Measurements from ENCODE around the gene KRTAP10-4. TPM values are rescaled to one million over a fixed set of nuclear protein-coding genes. Genes with fewer than 3 reads are reported as not detected.
A peak's percentile ranks its signal among the peaks of the same experiment; 100 is the strongest.
"Not testable (repeated sequence)": the region's sequence is repeated elsewhere in the genome, so short reads cannot be mapped to it uniquely, and the experiment has no call there.

Gene KRTAP10-4
- total RNA-seq, 2 experiments from 2014 or later, result not detected

DNA sequence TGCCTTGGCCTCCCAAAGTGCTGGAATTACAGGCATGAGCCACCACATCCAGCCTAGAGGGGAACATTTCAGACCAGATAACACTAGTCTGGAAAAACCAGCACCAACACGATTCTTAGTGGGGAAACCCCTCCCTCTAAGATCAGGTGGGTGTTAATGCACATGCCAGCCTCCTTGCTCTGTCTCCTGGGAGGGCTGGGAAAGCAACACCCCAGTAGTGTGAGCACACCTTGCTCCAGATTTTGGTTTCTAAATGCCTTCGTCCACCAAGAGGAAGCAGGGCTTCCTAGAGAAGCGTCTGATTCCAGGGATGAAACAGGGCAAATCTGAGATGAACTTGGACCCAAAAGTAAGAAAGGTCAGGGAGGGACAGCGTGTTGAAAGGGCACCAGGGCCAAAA is 2.2 kb upstream of the KRTAP10-4 start:
- no peak for DNase-seq
- Mint-ChIP-seq H3K9me3 (peaks cover 8% of the 10 kb centered on the region), H3K4me1 (no peaks in the 10 kb centered on the region), H3K27me3 (peaks cover 4% of the 10 kb centered on the region), H3K36me3 (ENCODE audit: low read depth) (no peaks in the 10 kb centered on the region), H3K4me3 (no peak overlapping the region), H3K27ac (no peak overlapping the region)
- POLR2A ChIA-PET, result no interaction called here
- CTCF ChIA-PET, result no interaction called here

GRCh38 chr21:44571844-44572782 is 1.4 kb upstream of the KRTAP10-4 start:
- POLR2A ChIA-PET, result no interaction called here
- Mint-ChIP-seq H3K4me3 (no peak overlapping the region), H3K9me3 (peaks cover 12% of the 10 kb centered on the region), H3K27me3 (peaks cover 4% of the 10 kb centered on the region), H3K4me1 (no peaks in the 10 kb centered on the region), H3K27ac (no peak overlapping the region), H3K36me3 (ENCODE audit: low read depth) (no peaks in the 10 kb centered on the region)
- CTCF ChIA-PET, result interaction anchor here (1.5 kb wide), 1 partner anchor 95 kb away, joined by 4 read pairs; the partner anchor contains the start of gene KRTAP12-2
- DNase-seq, result no peak

DNA sequence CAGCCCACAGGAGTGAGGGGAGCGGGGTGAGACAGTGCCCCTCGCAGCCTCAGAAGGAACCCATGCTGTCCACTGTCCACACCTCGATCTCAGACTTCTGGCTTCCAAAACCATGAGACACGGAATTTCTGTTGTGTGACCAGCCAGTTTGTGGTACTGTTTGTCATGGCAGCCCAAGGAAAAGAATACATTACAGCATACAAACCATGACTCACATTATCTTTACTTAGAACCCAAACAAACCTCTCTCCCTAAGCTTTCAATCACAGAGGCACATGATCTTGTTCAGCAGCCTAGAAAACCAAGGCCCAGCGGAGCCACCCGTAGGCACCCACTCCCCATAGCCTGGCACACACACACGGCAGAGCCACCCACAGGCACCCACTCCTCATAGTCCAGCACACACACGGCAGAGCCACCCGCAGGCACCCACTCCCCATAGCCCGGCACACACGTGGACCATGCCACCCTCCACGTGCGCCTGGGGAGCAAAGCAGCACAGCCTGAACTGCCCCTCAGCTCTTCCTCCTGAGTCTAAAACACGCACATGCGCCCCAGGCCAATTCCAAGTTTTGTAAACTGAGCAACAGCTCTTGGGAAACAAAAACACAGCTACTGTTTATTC is 458 bp upstream of the KRTAP10-4 start:
- Mint-ChIP-seq H3K4me1 (no peaks in the 10 kb centered on the region), H3K9me3 (peaks cover 20% of the 10 kb centered on the region), H3K4me3 (no peak overlapping the region), H3K36me3 (ENCODE audit: low read depth) (peaks cover 2% of the 10 kb centered on the region), H3K27ac (peak overlapping the region; percentile 62), H3K27me3 (peaks cover 4% of the 10 kb centered on the region)
- ChIA-PET CTCF (interaction anchor here (1.5 kb wide), 1 partner anchor 94 kb away, joined by 4 read pairs; the partner anchor contains the start of gene KRTAP12-2), POLR2A (no interaction called here)
- DNase-seq, result no peak

- Mint-ChIP-seq H3K4me1 (no peaks in the 10 kb centered on the region), H3K27ac (no peak overlapping the region), H3K9me3 (peaks cover 24% of the 10 kb centered on the region), H3K4me3 (no peak overlapping the region), H3K36me3 (ENCODE audit: low read depth) (peaks cover 2% of the 10 kb centered on the region), H3K27me3 (peaks cover 2% of the 10 kb centered on the region)
- CTCF ChIA-PET, result interaction anchor here (1.2 to 1.3 kb wide), 2 partner anchors 21 to 38 kb away, joined by 3 to 4 read pairs; no protein-coding TSS in a partner anchor
- no peak for DNase-seq
- POLR2A ChIA-PET, result no interaction called here
Measured at GRCh38 chr21:44574457-44575306, 1.2 kb downstream of the KRTAP10-4 start.

- CTCF ChIA-PET, result interaction anchor here (1.2 kb wide), 1 partner anchor 39 kb away, joined by 3 read pairs; no protein-coding TSS in a partner anchor
- POLR2A ChIA-PET, result no interaction called here
- peaks cover 4% of the 10 kb centered on the region for H3K36me3 Mint-ChIP-seq (ENCODE audit: low read depth)
- H3K9me3 Mint-ChIP-seq, result peaks cover 24% of the 10 kb centered on the region
- no peaks in the 10 kb centered on the region for H3K4me1 Mint-ChIP-seq
- peaks cover 4% of the 10 kb centered on the region for H3K27me3 Mint-ChIP-seq
- no peak for DNase-seq
- H3K27ac Mint-ChIP-seq, result peak overlapping the region; percentile 38
- no peak overlapping the region for H3K4me3 Mint-ChIP-seq
Measured at GRCh38 chr21:44575307-44576024, 1.9 kb downstream of the KRTAP10-4 start.

- no peak for DNase-seq
Measured at GRCh38 chr21:44576025-44576420, 2.5 kb downstream of the KRTAP10-4 start.

DNA sequence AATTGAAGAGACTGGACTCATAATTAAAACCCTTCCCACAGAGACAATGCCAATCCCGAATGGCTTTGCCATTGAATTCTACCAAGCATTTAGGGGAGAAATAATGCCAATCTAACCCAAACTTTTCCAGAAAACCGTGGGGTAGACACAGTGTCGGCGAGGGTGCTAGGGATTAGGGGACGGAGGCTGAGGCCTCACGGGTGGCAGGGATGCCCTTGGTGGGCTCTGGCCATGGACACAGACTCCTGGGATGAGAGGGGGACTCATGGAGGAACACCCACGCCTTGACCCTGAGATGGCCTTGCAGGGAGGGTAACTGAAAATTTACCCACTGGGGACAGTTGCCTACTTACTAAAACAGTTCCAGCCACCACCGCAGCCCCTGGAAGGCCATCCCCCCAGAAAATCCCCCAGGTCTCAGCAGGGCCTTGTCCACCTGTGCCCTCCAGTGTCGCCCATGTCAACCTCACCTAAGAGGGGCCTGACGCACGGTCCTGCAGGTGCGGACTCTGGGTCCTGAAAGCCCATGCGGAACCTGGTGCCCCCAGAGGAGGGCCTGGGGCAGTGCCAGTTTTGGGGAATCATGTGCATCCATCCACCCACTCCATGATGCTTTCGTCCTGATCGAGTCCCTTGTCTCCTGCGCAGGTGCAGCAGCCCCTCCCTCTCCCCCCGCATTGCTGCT is 5.0 kb downstream of the KRTAP10-4 start:
- H3K4me3 Mint-ChIP-seq, result no peak overlapping the region
- H3K27ac Mint-ChIP-seq, result no peak overlapping the region
- H3K27me3 Mint-ChIP-seq, result peaks cover 7% of the 10 kb centered on the region
- H3K4me1 Mint-ChIP-seq, result peaks cover 6% of the 10 kb centered on the region
- peaks cover 31% of the 10 kb centered on the region for H3K9me3 Mint-ChIP-seq
- DNase-seq, result no peak
- ChIA-PET POLR2A (no interaction called here), CTCF (no interaction called here)
- H3K36me3 Mint-ChIP-seq (ENCODE audit: low read depth), result peaks cover 8% of the 10 kb centered on the region

More at GRCh38 chr21:44576025-44576420, 2.5 kb downstream of the KRTAP10-4 start:
- no peaks in the 10 kb centered on the region for H3K4me1 Mint-ChIP-seq
- H3K9me3 Mint-ChIP-seq, result peaks cover 28% of the 10 kb centered on the region
- CTCF ChIA-PET, result no interaction called here
- POLR2A ChIA-PET, result no interaction called here
- H3K27me3 Mint-ChIP-seq, result peaks cover 7% of the 10 kb centered on the region
- H3K4me3 Mint-ChIP-seq, result no peak overlapping the region
- H3K27ac Mint-ChIP-seq, result peak overlapping the region; percentile 38
- H3K36me3 Mint-ChIP-seq (ENCODE audit: low read depth), result peaks cover 5% of the 10 kb centered on the region

DNA sequence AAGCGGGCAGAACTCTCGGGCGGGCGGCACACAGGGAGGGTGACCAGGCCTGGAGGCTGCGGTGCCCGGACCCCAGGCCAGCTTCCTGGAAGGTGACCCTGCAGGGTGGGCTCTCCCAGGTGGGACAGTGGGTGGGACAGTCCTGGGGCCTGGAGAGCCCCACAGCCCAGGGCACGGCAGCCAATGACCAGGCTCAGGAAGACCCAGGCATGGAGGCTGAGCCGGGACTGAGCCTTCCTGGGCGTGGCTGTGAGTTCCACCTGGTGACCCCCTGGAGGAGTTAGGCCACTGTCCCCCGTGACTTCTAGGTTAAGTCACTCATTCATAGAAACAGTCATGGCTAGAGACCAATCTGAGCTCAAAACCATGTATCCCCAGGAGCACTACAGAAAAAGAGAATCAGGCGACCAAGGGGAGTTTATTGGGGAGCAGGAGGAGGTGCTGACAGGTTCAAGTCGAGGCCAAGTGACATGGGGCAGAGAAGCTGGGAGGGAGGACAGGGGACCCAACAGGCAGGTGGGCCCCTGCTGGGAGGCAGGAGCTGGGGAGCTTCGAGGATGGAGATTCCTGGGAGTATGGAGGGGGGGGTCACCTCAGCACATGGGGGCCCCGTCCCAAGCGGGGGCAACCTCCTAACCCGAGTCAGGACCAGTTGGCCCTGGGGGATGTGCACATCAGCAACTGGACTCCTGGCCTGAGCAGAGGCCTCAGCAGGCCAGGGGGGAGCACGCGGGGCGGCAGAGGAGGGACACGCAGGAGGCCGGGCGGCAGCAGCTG is 5.7 kb downstream of the KRTAP10-4 start:
- H3K36me3 Mint-ChIP-seq (ENCODE audit: low read depth), result peaks cover 8% of the 10 kb centered on the region
- H3K4me1 Mint-ChIP-seq, result peaks cover 13% of the 10 kb centered on the region
- no peak for DNase-seq
- CTCF ChIA-PET, result no interaction called here
- POLR2A ChIA-PET, result no interaction called here
- no peak overlapping the region for H3K4me3 Mint-ChIP-seq
- no peak overlapping the region for H3K27ac Mint-ChIP-seq
- peaks cover 7% of the 10 kb centered on the region for H3K27me3 Mint-ChIP-seq
- peaks cover 31% of the 10 kb centered on the region for H3K9me3 Mint-ChIP-seq

- CTCF ChIA-PET, result no interaction called here
- POLR2A ChIA-PET, result no interaction called here
Measured at GRCh38 chr21:44579833-44580144, 6.3 kb downstream of the KRTAP10-4 start.

GRCh38 chr21:44580231-44580821 is 6.8 kb downstream of the KRTAP10-4 start, which contains the start of gene KRTAP10-5:
Gene KRTAP10-5 (minus strand): TSS chr21:44580604. CDS start chr21:44580578, 26 bp downstream.
- DNase-seq; H3K36me3 Mint-ChIP-seq (ENCODE audit: low read depth); CTCF ChIA-PET; H3K27ac Mint-ChIP-seq; POLR2A ChIA-PET: not testable (repeated sequence)
- peak within 1 kb of the TSS; percentile 4 for H3K4me3 Mint-ChIP-seq
- H3K4me1 Mint-ChIP-seq, result peaks cover 14% of the 10 kb centered on the region
- H3K9me3 Mint-ChIP-seq, result peaks cover 31% of the 10 kb centered on the region
- peaks cover 11% of the 10 kb centered on the region for H3K27me3 Mint-ChIP-seq

More at GRCh38 chr21:44579833-44580144, 6.3 kb downstream of the KRTAP10-4 start:
- Mint-ChIP-seq H3K4me3 (peak overlapping the region; percentile 4), H3K27me3 (peaks cover 7% of the 10 kb centered on the region), H3K4me1 (peaks cover 14% of the 10 kb centered on the region), H3K9me3 (peaks cover 31% of the 10 kb centered on the region), H3K27ac (no peak overlapping the region), H3K36me3 (ENCODE audit: low read depth) (peaks cover 8% of the 10 kb centered on the region)
- no peak for DNase-seq

DNA sequence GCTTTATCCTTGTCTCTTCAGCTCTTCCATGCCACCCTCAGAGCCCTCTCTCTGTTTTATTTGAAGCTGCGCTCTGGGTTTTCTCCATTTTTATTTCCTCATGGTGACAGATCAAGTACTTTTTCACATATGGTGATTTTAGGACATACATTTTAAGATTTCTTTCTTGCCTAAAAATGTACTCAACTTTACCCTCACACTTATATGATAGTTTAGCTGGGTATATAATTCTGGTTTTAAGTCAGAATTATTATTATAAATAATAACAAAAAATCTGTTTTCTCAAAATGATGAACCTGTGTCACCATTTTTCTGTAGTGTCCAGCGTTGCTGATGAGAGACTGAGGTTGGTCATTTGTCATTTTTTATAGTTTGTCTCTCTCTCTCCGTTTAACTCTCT is 7.6 kb downstream of the KRTAP10-4 start:
- Mint-ChIP-seq H3K4me1 (peaks cover 14% of the 10 kb centered on the region), H3K9me3 (peaks cover 28% of the 10 kb centered on the region), H3K36me3 (ENCODE audit: low read depth) (peaks cover 8% of the 10 kb centered on the region), H3K27ac (no peak overlapping the region), H3K4me3 (no peak overlapping the region), H3K27me3 (peaks cover 12% of the 10 kb centered on the region)
- ChIA-PET POLR2A (no interaction called here), CTCF (no interaction called here)
- DNase-seq, result no peak
